PFSK-1 (cell line): Measurements from ENCODE around the gene MT1E.

Experiments used
- FOXP2 ChIP-seq: optimal IDR thresholded peaks from 2 replicates; pipeline ENCODE3; 2011; ENCODE audit warnings: borderline replicate concordance, control low read depth, inconsistent platforms; ENCODE audit not compliant: insufficient read depth; ENCODE audit errors: extremely low read length, extremely low read depth
- POLR2AphosphoS5 ChIP-seq: IDR thresholded peaks from 2 replicates; pipeline ENCODE4 v1.6.1; 2012; ENCODE audit warnings: low read depth, mild to moderate bottlenecking, control low read depth, low read length, moderate library complexity
- SIN3A ChIP-seq: IDR thresholded peaks from 2 replicates; pipeline ENCODE4 v1.6.1; 2012; ENCODE audit warnings: mild to moderate bottlenecking, low read length, moderate library complexity, borderline replicate concordance; ENCODE audit not compliant: insufficient read depth
- TAF1 ChIP-seq: IDR thresholded peaks from 2 replicates; pipeline ENCODE4 v1.6.1; 2012; ENCODE audit warnings: low read length, control low read depth, borderline replicate concordance; ENCODE audit not compliant: insufficient read depth
- TF ChIP-seq, protein P1 (sequence below), 2 experiments: IDR thresholded peaks; 2 replicates each; pipeline versions ENCODE4 v1.6.1 to v1.8.0; 2011 to 2012; ENCODE audit warnings: low read depth in 2 of 2, low read length in 2 of 2, control low read depth in 1 of 2, inconsistent platforms in 1 of 2, mild to moderate bottlenecking in 1 of 2, moderate library complexity in 1 of 2; ENCODE audit not compliant: insufficient read depth in 1 of 2

The MT1E gene

GRCh38 chr16:56610017-56610608 lies 15.5 kb upstream of the MT1E start:
- TF ChIP-seq POLR2AphosphoS5 (no peak), TAF1 (no peak), FOXP2 (no peak), SIN3A (no peak)
- TF ChIP-seq, protein P1, sequence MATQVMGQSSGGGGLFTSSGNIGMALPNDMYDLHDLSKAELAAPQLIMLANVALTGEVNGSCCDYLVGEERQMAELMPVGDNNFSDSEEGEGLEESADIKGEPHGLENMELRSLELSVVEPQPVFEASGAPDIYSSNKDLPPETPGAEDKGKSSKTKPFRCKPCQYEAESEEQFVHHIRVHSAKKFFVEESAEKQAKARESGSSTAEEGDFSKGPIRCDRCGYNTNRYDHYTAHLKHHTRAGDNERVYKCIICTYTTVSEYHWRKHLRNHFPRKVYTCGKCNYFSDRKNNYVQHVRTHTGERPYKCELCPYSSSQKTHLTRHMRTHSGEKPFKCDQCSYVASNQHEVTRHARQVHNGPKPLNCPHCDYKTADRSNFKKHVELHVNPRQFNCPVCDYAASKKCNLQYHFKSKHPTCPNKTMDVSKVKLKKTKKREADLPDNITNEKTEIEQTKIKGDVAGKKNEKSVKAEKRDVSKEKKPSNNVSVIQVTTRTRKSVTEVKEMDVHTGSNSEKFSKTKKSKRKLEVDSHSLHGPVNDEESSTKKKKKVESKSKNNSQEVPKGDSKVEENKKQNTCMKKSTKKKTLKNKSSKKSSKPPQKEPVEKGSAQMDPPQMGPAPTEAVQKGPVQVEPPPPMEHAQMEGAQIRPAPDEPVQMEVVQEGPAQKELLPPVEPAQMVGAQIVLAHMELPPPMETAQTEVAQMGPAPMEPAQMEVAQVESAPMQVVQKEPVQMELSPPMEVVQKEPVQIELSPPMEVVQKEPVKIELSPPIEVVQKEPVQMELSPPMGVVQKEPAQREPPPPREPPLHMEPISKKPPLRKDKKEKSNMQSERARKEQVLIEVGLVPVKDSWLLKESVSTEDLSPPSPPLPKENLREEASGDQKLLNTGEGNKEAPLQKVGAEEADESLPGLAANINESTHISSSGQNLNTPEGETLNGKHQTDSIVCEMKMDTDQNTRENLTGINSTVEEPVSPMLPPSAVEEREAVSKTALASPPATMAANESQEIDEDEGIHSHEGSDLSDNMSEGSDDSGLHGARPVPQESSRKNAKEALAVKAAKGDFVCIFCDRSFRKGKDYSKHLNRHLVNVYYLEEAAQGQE (IDR thresholded peaks at IDR 0.05; ENCODE audit: insufficient read depth in 1 of 2, low read depth in 2 of 2, low read length in 2 of 2): no peak

GRCh38 chr16:56610609-56611111 lies 14.9 kb upstream of the MT1E start:
- TF ChIP-seq TAF1 (no peak), SIN3A (no peak), FOXP2 (no peak), POLR2AphosphoS5 (no peak)
- TF ChIP-seq, protein P1 (IDR thresholded peaks at IDR 0.05; ENCODE audit: insufficient read depth in 1 of 2, low read depth in 2 of 2, low read length in 2 of 2): no peak

- TF ChIP-seq SIN3A (no peak), POLR2AphosphoS5 (no peak), TAF1 (no peak), FOXP2 (no peak)
- TF ChIP-seq, protein P1 (IDR thresholded peaks at IDR 0.05; ENCODE audit: insufficient read depth in 1 of 2, low read depth in 2 of 2, low read length in 2 of 2): no peak
These were observed 14.2 kb upstream of the MT1E start for GRCh38 chr16:56611281-56611833.

DNA sequence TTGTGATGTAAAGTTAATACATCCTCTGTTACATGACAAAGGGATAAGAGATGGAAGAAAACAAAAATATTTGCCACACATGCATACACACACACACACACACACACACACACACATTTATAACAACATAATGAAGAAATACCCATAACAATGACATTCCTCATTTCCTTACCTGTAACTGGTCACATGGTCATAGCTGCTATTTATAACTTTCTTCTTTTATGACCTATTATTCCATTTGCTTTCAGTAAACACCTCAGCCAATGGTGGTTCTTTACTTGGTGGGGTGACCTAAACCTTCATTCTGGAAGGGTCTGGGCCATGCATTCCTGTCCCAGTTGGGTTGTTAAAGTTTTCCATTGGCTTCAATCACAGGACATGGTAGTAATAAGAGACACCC lies 11.9 kb upstream of the MT1E start:
- TF ChIP-seq POLR2AphosphoS5: no peak

DNA sequence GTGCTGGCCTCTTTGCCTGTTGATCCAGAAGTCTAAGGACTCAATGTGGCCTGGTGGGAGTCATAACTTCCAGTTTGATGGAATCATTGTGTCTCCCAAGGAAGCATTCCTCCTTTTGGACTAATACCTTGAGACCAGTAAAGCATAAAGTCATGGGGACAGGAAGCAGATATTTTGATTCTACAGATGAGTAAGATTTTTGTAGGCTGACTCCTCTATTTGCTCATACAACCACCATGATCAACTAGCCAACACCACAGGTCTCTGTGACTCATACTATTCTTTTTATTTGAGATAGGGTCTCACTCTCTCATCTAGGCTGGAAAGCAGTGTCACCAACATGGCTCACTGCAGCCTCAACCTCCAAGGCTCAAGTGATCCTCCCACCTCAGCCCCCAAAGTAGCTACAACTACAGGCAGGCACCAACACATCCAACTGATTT lies 11.0 kb upstream of the MT1E start:
- TF ChIP-seq SIN3A: no peak
- TF ChIP-seq, protein P1 (IDR thresholded peaks at IDR 0.05; ENCODE audit: insufficient read depth in 1 of 2, low read depth in 2 of 2, low read length in 2 of 2): no peak
- TF ChIP-seq POLR2AphosphoS5: no peak
- TF ChIP-seq FOXP2: no peak
- no peak for TF ChIP-seq TAF1
